Osteoblast (primary cell): ENCODE measurements around the gene TRIM21. TPM values are rescaled to one million over a fixed set of nuclear protein-coding genes. Genes with fewer than 3 reads are reported as not detected.
"Not testable (repeated sequence)": the region's sequence is repeated elsewhere in the genome, so short reads cannot be mapped to it uniquely, and the experiment has no call there.

ENCODE experiments used
- DNase-seq: peaks from one replicate; pipeline ENCODE4 v3.0.0; 2011; ENCODE audit warnings: low spot score, mixed read lengths; ENCODE audit not compliant: insufficient read length; ENCODE audit errors: missing footprints
- H2AFZ ChIP-seq: 2 replicates; pipeline ENCODE4 v1.6.0; 2011; ENCODE audit warnings: mild to moderate bottlenecking, low read length
- H3K27ac ChIP-seq: 2 replicates; pipeline ENCODE4 v1.5.1; 2011; ENCODE audit warnings: mild to moderate bottlenecking, low read depth, low read length, moderate library complexity
- H3K27me3 ChIP-seq: 2 replicates; pipeline ENCODE4 v1.6.0; 2012; ENCODE audit warnings: mild to moderate bottlenecking, control low read depth, inconsistent platforms, low read length, moderate library complexity; ENCODE audit not compliant: insufficient read depth
- H3K36me3 ChIP-seq: 2 replicates; pipeline ENCODE4 v1.5.1; 2011; ENCODE audit warnings: mild to moderate bottlenecking, low read length, control low read depth, moderate library complexity; ENCODE audit not compliant: insufficient read depth
- H3K4me1 ChIP-seq: 2 replicates; pipeline ENCODE4 v1.5.1; 2011; ENCODE audit warnings: mild to moderate bottlenecking, low read length, control low read depth, moderate library complexity; ENCODE audit not compliant: insufficient read depth
- H3K4me2 ChIP-seq: 2 replicates; pipeline ENCODE4 v1.6.0; 2011; ENCODE audit warnings: mild to moderate bottlenecking, low read length; ENCODE audit not compliant: insufficient read depth
- H3K4me3 ChIP-seq: fragments of 200-600 bp; sonication (generic); 3 replicates; pipeline ENCODE4 v1.5.1; 2012; ENCODE audit warnings: mild to moderate bottlenecking, low read length, inconsistent platforms; ENCODE audit not compliant: insufficient read depth
- H3K79me2 ChIP-seq: 2 replicates; pipeline ENCODE4 v1.6.0; 2012; ENCODE audit warnings: mild to moderate bottlenecking, low read length, control low read depth, inconsistent platforms; ENCODE audit not compliant: insufficient read depth
- H3K9me3 ChIP-seq: 2 replicates; pipeline ENCODE4 v1.5.1; 2011; ENCODE audit warnings: low read depth, low read length, control low read depth
- H4K20me1 ChIP-seq: 2 replicates; pipeline ENCODE4 v1.6.0; 2012; ENCODE audit warnings: mild to moderate bottlenecking, low read length, control low read depth; ENCODE audit not compliant: insufficient read depth
- total RNA-seq: library from RNA; depleted of rRNA; stranded (reverse); fragments of >200 nt; gene quantifications from 2 replicates; pipeline ENCODE4 v1.2.3, GENCODE V29; 2012
- TF ChIP-seq, protein P1 (sequence below): IDR thresholded peaks from 2 replicates; pipeline ENCODE4 v1.5.1; 2011; ENCODE audit warnings: mild to moderate bottlenecking, low read depth, low read length, moderate library complexity; ENCODE audit errors: extremely low read depth

The TRIM21 gene
- total RNA-seq, 1 donor: 15.9 TPM

DNA sequence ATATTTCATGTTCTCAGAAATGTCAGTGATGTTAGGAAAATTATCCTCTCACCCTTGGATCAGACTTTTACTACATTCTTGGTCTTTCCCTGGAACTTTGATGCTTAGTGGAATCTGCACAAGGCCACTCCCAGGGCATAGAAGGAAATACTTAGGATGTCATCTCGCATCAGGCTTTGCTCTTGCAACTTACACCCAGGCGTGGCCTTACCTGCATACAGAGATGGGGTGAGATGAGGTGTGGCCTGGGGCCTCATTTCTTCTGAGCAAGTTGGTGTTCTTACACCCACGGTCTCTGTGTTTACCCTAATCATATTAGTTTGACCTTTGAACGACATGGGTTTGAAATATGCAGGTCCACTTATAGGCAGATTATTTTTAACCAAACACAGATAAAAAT is 36.5 kb upstream of the TRIM21 start:
- Histone ChIP-seq H3K4me3 (no peak overlapping the region), H3K9me3 (no peaks in the 10 kb centered on the region), H3K27me3 (no peaks in the 10 kb centered on the region), H3K79me2 (no peaks in the 10 kb centered on the region), H2AFZ (no peak overlapping the region), H4K20me1 (no peaks in the 10 kb centered on the region), H3K27ac (no peak overlapping the region), H3K4me2 (no peak overlapping the region), H3K36me3 (no peaks in the 10 kb centered on the region), H3K4me1 (no peaks in the 10 kb centered on the region)
- TF ChIP-seq, protein P1, sequence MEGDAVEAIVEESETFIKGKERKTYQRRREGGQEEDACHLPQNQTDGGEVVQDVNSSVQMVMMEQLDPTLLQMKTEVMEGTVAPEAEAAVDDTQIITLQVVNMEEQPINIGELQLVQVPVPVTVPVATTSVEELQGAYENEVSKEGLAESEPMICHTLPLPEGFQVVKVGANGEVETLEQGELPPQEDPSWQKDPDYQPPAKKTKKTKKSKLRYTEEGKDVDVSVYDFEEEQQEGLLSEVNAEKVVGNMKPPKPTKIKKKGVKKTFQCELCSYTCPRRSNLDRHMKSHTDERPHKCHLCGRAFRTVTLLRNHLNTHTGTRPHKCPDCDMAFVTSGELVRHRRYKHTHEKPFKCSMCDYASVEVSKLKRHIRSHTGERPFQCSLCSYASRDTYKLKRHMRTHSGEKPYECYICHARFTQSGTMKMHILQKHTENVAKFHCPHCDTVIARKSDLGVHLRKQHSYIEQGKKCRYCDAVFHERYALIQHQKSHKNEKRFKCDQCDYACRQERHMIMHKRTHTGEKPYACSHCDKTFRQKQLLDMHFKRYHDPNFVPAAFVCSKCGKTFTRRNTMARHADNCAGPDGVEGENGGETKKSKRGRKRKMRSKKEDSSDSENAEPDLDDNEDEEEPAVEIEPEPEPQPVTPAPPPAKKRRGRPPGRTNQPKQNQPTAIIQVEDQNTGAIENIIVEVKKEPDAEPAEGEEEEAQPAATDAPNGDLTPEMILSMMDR: no peak
- no peak for DNase-seq

DNA sequence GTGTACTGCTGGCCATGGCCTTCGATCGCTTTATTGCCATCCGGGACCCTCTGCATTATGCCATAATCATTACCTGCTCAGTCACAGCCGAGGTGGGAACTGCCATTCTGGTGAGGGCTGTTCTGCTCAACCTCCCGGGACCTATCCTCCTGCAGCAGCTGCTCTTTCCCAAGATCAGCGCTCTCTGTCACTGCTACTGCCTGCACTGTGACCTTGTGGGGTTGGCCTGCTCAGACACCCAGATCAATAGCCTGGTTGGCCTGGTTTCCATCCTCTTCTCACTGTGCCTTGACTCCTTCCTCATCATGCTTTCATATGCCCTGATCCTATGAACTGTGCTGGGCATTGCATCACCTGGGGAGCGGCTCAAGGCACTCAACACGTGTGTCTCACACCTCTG is 24.9 kb upstream of the TRIM21 start:
- no peaks in the 10 kb centered on the region for H3K9me3 ChIP-seq
- H3K27ac ChIP-seq: no peak overlapping the region
- no peaks in the 10 kb centered on the region for H3K79me2 ChIP-seq
- H4K20me1 ChIP-seq: no peaks in the 10 kb centered on the region
- H2AFZ ChIP-seq: no peak overlapping the region
- H3K4me1 ChIP-seq: no peaks in the 10 kb centered on the region
- no peaks in the 10 kb centered on the region for H3K36me3 ChIP-seq
- no peak overlapping the region for H3K4me2 ChIP-seq
- H3K4me3 ChIP-seq: no peak overlapping the region
- H3K27me3 ChIP-seq: no peaks in the 10 kb centered on the region
- DNase-seq: no peak
- TF ChIP-seq, protein P1: no peak

DNA sequence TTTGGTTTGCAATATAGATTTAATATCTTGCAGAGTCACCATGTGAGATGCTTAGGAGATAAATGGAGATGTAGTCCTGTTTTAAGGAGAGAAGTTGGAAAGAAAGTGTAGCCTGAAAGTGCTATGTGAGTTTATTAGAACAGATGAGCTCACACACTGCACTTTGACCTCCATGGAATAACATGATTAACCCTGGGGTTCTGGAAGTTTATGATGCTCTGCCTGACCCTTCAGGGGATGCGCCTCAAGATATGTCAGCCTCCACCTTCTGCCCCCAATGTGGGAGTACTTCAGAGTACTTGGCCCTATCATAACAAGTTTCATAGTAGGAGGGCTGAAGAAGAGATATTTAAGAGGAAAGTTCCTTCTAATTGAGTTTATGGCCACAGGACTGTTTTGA is 23.3 kb upstream of the TRIM21 start:
- Histone ChIP-seq H2AFZ (no peak overlapping the region), H3K27ac (no peak overlapping the region), H3K9me3 (no peaks in the 10 kb centered on the region), H4K20me1 (no peaks in the 10 kb centered on the region), H3K4me1 (no peaks in the 10 kb centered on the region), H3K4me2 (no peak overlapping the region), H3K27me3 (no peaks in the 10 kb centered on the region), H3K79me2 (no peaks in the 10 kb centered on the region), H3K36me3 (no peaks in the 10 kb centered on the region), H3K4me3 (no peak overlapping the region)
- TF ChIP-seq, protein P1: no peak
- DNase-seq: no peak

DNA sequence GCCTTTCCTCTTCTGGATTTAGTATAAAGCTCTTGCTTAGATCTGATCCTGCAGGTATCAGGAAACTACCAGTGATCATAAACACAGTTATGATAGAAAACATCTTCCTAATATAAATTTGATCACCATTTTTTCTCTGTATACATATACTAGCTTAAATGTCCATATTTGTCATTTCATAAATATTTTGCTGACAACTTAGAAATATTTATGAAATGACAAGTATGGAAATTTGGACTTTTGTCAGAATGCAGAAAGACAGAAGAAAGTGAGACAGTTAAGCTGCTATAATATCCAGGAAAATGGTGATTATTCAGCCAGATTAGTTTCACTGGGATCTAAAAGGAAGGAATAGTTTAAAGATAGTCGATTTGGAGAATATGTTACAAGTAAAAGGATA is 22.8 kb upstream of the TRIM21 start:
- H2AFZ ChIP-seq: no peak overlapping the region
- H3K9me3 ChIP-seq: no peaks in the 10 kb centered on the region
- H3K79me2 ChIP-seq: no peaks in the 10 kb centered on the region
- TF ChIP-seq, protein P1: no peak
- H3K27ac ChIP-seq: no peak overlapping the region
- H4K20me1 ChIP-seq: no peaks in the 10 kb centered on the region
- no peaks in the 10 kb centered on the region for H3K27me3 ChIP-seq
- H3K4me3 ChIP-seq: no peak overlapping the region
- no peak for DNase-seq
- no peaks in the 10 kb centered on the region for H3K36me3 ChIP-seq
- H3K4me2 ChIP-seq: no peak overlapping the region
- no peaks in the 10 kb centered on the region for H3K4me1 ChIP-seq

DNA sequence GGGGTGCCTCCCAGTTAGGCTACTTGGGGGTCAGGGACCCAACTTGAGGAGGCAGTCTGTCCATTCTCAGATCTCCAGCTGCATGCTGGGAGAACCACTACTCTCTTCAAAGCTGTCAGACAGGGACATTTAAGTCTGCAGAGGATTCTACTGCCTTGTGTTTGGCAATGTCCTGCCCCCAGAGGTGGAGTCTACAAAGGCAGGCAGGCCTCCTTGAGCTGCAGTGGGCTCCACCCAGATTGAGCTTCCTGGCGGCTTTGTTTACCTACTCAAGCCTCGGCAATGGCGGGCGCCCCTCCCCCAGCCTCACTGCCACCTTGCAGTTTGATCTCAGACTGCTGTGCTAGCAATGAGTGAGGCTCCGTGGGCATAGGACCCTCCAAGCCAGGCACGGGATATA is 12.7 kb upstream of the TRIM21 start:
- not testable (repeated sequence) for H3K27me3 ChIP-seq, H3K79me2 ChIP-seq, H3K36me3 ChIP-seq, H2AFZ ChIP-seq, H3K4me2 ChIP-seq, H3K9me3 ChIP-seq, H3K27ac ChIP-seq, H3K4me3 ChIP-seq, H3K4me1 ChIP-seq, H4K20me1 ChIP-seq, DNase-seq
